HCEC 1CT (cell line): ENCODE measurements around the gene STARD10.
"Not testable (repeated sequence)": the region's sequence is repeated elsewhere in the genome, so short reads cannot be mapped to it uniquely, and the experiment has no call there.

Source experiments
- DNase-seq: peaks from one replicate; pipeline ENCODE4 v3.0.0-alpha.2; 2017

Gene STARD10

GRCh38 chr11:72826191-72826941, 32.5 kb upstream of the STARD10 start:
- DNase-seq, result no peak

DNA sequence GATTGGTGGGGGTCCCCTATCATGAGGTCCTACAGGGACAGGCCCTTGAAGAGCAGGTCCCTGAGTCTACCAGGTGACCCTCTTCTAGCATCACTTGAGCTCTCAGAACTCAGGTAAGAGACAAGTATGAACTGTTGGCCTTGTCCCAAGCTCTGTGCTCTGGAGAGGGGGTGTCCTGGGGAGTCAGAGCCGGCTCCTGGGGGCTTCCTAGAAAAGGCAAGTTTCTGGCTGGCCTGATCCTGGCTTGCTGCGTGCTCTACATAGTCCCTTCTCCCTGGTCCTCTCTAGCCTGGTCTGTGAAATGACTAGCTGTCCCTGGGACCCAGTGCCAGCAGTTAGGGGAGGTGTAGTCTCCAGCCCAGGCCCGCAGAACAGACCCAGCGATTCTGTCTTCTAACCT, 31.8 kb upstream of the STARD10 start:
- DNase-seq, result no peak

GRCh38 chr11:72824811-72825505, 31.1 kb upstream of the STARD10 start:
- DNase-seq, result no peak

- no peak for DNase-seq
Observed at GRCh38 chr11:72824020-72824419, 30.2 kb upstream of the STARD10 start.

DNA sequence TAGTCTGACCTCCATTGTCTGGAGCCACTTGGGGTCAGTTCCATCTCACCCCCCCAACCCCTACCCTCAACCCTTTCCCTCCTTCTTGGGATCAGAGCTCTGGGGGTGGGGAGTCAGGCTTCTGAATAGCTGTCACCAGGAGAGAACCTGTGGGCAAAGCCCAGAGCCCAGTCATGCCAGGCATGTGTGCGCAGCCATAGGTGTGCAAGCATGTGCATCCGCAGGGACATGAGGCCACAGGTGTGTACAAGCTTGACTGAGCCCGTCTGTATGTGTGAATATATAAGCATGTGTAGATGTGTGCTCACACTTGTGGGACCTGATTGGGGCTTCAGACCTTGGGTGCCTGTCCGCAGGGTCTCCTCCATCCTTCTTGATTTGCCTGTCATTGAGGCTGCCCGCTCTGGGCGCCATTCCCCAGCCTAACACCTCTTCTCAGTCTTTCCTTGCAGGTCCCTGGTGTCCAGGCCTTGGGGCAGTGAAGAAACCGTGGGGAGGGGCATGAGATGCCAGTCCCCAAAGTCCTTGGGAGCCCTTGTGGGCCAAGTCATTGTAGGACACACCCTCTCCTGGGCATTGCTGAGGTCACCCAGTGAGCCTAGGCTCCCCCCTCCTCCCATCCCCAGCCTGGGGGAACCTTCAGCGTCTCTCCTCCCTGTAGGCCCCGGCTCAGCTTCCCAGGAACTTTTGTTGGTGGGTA, 29.4 kb upstream of the STARD10 start:
- no peak for DNase-seq

DNA sequence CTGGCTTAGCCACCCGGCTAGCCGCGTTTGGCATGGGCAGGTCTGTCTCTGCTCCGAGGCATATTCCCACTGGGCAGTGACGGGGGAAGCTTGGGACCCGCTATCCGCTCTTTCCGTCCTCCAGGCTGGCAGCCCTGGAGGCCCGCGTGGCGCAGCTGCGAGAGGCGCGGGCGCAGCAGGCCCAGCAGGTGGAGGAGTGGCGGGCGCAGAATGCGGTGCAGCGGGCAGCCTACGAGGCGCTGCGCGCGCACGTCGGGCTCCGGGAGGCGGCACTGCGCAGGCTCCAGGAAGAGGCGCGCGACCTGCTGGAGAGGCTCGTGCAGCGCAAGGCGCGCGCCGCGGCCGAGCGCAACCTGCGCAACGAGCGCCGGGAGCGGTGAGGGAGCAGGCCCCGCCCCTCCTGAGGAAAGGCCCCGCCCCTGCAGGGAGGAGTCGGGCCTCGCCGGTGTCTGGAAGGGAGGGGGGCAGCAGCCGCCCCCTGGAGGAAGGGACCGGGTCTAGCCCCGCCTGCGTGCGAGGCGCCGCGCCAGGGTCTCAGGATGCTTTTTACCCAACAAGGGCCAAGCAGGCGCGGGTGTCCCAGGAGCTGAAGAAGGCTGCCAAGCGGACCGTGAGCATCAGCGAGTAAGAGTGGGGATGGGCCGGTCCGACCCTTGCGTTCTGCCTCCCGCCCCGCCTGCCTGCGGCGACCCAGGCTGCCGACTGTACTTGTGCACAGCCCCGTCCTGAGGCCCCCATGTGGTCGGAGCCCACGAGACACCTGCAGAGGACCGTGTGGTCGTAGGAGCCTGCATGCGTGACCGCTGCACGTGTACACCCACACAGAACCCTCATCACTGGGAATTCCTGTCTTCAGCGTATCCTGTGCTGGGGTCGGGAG, 28.3 kb upstream of the STARD10 start:
- peak; percentile 83 for DNase-seq

DNA sequence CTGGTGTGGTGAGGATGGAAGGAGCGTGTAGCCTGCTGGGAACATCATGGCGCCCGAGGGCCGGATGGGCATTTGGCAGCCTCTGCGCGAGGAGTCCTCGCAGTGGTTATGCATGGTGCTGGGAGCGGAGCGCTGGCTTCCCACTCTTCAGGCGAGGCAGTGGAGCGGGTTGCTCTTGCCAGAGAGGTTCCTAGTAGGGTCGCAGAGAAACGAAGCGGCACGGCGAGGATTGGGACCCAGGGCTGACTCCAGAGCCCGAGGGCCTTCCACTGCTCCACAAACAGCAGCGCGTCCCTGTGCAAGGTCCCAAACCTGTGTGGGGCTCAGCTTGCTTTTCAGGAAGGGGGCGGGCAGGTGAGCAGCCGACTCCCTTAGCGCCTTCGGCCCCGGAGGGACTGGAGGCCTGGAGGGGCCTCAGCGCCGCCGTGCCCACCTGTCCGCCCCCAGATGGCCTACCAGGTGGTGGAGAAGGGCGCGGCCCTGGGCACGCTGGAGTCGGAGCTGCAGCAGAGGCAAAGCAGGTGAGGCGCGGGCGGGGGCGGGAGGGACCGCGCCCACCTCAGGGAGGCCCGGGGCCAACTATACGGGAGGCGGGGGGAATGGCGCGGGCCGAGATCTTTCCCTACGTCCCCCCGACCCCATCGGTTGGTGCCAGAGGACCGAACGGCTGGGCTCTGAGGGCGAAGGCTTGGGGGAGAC, 27.5 kb upstream of the STARD10 start:
- DNase-seq, result no peak

- DNase-seq, result no peak
Observed at GRCh38 chr11:72820439-72821139, 26.7 kb upstream of the STARD10 start.

DNA sequence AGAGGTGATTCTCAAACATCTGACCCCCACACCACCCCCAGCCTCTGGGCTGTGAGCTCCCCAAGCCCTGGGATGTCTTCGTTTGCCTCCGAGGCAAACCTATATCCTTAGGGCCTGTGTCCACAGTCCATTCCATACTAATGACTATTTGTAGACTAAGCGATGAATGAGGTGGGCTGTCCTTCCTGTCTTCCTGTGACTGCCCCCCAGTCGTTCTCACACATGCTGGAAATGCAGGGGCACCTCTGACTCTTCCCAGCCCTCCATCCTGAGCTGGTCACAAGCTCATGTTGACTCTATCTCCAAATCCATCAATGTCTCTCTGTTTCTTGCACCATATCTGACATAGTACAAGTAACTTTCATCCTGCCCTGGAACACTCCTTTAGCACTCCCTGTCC, 25.1 kb upstream of the STARD10 start:
- DNase-seq, result no peak

DNA sequence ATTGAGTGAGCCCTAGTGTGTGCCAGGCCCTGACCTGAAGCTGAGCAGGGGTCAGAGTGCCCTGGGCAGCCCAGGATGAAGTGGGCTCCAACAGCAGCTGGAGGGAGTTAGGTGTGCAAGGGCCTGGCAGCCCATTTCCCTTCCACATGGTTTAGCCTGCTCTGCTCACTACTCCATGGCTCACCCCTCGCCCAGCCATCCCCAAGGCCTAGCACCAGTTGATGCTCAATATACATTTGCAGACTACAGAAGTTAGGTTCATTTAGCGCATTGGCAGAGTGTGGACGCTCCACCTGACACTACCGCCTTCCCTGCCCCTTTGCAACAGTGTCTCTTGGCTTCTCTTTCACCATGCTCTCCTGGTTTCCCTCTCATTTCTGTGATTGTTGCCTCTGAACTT, 24.1 kb upstream of the STARD10 start:
- no peak for DNase-seq

DNA sequence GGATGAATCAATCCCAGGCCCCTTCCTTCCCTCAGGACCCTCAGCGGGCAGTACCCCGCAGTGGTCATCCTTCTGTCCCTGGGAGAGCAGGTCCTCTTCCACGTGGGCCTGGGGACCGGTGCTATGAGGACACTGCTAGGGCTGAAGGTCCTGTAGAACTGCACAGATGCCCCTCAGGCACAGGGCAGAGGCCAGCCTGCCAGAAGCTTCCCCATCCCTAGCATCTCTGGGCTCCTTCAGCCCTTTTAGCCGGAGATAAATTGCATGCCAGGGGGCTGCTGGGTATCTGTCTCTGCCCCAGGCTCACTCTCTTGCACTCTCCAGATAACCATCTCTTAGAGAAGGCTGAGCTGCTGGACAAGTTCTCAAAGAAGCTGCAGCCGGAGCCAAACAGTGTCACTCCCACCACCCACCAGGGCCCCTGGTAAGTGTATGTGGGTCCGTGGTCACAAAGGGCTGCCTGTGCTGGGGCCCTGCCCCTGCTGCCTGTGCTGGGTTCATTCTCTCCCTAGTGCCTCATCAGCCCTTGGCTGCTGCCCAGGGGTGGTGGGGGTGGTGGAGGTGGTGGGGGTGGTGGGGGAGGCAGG, 22.6 kb upstream of the STARD10 start:
- no peak for DNase-seq

DNA sequence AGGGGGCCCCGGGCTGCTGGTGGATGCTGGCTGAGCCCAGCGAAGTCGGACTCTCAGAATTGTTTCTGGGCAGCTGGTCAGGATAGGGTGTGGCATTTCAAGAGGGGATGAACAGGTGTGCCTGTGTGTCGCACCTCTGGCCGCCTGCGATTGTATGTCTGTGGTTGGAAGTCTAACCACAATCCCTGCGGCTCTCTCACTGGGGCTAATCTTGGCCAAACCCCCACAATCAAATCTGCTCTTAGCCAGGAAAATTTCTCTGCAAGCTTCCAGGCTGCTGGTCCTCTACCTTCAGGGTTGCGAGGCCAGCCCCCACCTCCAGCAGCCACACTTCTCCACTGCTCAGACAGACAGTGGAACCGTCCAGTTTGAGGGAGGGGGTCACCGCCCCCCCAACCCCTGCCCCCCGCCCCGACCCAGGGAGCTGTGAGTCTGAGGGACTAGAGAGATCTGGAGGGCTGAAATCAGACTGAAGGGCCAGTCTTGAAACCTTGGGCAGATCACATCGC, 21.3 kb upstream of the STARD10 start:
- DNase-seq, result peak; percentile 15

- peak; percentile 84 for DNase-seq
Observed at GRCh38 chr11:72814286-72815109, 20.7 kb upstream of the STARD10 start, which contains the start of gene ATG16L2. Gene ATG16L2, plus strand, starts transcription at chr11:72814411. Its CDS starts 35 bp downstream, at chr11:72814446.

- peak; percentile 81 for DNase-seq
Observed at GRCh38 chr11:72813740-72814285, 20.0 kb upstream of the STARD10 start.

DNA sequence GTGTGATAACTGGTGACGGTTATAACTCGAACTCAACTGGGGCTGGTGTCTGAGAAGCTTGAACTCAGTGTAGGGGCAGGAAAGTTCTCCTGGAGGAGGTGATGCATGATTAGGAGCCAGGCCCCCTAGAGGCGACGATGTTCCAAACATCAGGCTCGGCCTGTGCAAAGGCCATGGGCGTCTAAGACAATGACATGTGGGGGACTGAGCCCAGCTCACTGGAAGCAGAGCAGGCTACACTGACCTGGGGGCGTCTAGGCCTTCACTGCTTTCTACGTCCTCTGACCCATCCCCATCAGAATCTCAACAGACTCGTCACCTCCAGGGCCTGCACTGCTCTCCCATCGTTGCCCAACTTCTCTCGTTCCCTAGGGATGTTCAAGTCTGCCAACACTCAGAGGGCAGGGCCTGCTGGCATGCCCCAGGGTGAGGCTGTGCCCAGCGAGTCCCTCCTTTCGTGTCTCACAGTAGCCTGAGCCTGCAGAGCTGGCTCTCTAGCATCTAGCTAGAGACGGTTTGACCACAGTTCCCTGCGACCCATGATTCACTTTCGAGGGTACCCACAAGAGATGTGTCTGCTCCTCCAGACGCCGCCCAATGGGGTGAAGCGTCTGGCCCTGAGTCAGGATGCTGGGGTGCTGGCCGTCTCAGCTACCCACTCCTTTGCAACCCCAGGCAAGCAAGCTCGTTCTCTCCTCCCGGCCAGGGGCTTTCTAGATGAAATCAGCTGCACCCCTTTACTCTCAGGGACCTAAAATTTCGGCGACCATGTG, 19.3 kb upstream of the STARD10 start:
- DNase-seq, result peak; percentile 65

DNA sequence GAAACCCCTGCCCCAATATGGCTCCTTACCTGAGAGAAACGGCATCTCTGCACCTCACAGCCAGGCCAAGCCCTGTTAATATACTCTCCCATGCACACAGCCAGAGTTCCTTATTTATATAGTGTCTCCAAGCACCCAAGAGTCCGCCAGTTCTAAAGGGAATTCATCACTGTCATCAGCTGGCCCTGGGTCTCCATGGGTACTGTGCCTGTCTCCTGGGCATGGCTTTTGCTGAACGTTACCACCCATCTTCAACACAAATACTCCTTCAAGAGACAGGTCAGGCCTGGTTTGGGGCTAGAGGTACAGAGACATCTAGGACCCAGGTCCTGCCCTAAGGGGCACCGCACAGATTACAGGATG, 18.7 kb upstream of the STARD10 start:
- DNase-seq, result no peak

DNA sequence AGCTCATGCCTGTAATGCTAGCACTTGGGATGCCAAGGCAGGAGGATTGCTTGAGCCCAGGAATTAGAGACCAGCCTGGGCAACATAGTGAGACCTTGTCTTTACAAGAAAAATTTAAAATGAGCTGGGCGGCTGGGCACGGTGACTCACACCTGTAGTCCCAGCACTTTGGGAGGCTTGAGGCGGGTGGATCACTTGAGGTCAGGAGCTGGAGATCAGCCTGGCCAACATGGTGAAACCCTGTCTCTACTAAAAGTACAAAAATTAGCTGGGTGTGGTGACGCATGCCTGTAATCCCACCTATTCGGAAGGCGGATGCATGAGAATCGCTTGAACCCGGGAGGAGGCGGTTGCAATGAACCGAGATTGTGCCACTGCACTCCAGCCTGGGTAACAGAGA, 17.8 kb upstream of the STARD10 start:
- not testable (repeated sequence) for DNase-seq

- DNase-seq, result no peak
Observed at GRCh38 chr11:72808331-72808798, 14.5 kb upstream of the STARD10 start.

- no peak for DNase-seq
Observed at GRCh38 chr11:72807792-72808191, 13.9 kb upstream of the STARD10 start.
